ENCODE measurements around the gene PAPOLA. TPM values are rescaled to one million over a fixed set of nuclear protein-coding genes. Genes with fewer than 3 reads are reported as not detected.

PAPOLA gene
- total RNA-seq, 2 experiments from 2014 or later, result 99.3 to 197 TPM

DNA sequence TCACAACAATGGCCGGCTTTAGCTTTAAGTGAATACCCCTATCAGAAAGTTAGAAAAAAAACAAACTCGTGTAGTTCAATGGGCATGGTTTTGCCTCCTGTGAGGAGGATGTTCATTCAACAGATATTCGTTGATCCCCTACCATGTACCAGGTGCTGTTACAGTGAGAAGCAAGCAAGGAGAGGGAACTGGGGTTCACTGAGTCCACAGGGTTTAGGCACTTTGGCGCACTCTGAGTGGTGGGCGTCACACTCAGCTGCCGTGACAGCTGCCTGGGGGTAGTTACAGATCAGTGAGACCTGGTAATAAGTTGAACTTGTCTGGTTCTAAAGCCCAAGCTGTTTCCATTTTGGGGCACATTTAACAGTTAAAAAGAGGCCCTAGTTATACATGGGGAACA, 74.2 kb downstream of the PAPOLA start:
- H3K27ac ChIP-seq (ENCODE audit: low read depth, low read length, poor library complexity, severe bottlenecking), result peak overlapping the region; percentile 21

DNA sequence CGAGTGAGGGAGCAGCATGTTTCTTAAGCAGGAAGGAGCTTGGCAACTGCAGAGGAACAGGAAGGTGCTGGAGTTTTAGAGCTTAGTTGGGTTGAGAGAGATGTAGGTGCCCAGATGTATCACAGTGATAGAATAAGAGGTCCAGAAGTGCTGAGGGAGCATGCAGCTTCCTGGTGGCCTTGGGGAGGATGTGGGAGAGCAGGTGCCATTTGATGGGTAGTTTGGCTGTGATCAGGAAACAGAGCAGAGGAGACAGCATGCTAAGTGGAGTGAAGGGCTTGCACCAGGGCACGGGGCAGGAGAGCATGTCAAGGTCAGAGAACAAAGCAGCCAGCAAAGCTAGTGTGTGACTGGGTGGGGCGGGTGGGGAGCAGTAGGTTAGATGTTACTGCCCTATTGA, 74.8 kb downstream of the PAPOLA start:
- ChIA-PET POLR2A (interaction anchor here (1.0 to 1.5 kb wide), 2 partner anchors 9 to 23 kb away, joined by 3 to 4 read pairs; no protein-coding TSS in a partner anchor), CTCF (ENCODE audit: unreplicated experiment) (no interaction called here)
- peaks cover 12% of the 10 kb centered on the region; the same call in 1 of the 2 replicates for H3K36me3 ChIP-seq (ENCODE audit: insufficient read depth, low read length)
- no peak overlapping the region for H3K4me2 ChIP-seq (ENCODE audit: low read length)
- H3K79me2 ChIP-seq (ENCODE audit: insufficient read depth, low read depth, low read length), result no peaks in the 10 kb centered on the region
- no peaks in the 10 kb centered on the region for H3K9me3 ChIP-seq (ENCODE audit: low read length)
- peak overlapping the region; percentile 21 for H3K27ac ChIP-seq (ENCODE audit: low read depth, low read length, poor library complexity, severe bottlenecking)
- DNase-seq (ENCODE audit: low spot score), result peak; percentile 33
- intact Hi-C loops (cut with micrococcal nuclease; ENCODE audit: unreplicated experiment), result no loop called here
- no peaks in the 10 kb centered on the region for H3K9me2 ChIP-seq (ENCODE audit: insufficient read depth, low read length)
- H4K20me1 ChIP-seq (ENCODE audit: insufficient read depth, low read length), result 0 out of 2 replicates have a peak, but pooled peaks cover 10% of the 10 kb centered on the region
- no TSS peak for BruUV-seq (replicated peaks)
- H2AFZ ChIP-seq (ENCODE audit: low read length), result no peak overlapping the region
- no peak overlapping the region for H3K4me3 ChIP-seq (ENCODE audit: low read depth, low read length, poor library complexity, severe bottlenecking)
- TF ChIP-seq, protein P1, sequence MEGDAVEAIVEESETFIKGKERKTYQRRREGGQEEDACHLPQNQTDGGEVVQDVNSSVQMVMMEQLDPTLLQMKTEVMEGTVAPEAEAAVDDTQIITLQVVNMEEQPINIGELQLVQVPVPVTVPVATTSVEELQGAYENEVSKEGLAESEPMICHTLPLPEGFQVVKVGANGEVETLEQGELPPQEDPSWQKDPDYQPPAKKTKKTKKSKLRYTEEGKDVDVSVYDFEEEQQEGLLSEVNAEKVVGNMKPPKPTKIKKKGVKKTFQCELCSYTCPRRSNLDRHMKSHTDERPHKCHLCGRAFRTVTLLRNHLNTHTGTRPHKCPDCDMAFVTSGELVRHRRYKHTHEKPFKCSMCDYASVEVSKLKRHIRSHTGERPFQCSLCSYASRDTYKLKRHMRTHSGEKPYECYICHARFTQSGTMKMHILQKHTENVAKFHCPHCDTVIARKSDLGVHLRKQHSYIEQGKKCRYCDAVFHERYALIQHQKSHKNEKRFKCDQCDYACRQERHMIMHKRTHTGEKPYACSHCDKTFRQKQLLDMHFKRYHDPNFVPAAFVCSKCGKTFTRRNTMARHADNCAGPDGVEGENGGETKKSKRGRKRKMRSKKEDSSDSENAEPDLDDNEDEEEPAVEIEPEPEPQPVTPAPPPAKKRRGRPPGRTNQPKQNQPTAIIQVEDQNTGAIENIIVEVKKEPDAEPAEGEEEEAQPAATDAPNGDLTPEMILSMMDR (conservative IDR thresholded peaks at IDR 0.05; ENCODE audit: low read length), result no peak
- no peak for TF ChIP-seq EZH2phosphoT487 (IDR thresholded peaks at IDR 0.05; ENCODE audit: borderline replicate concordance, low read depth, low read length)
- H3K4me1 ChIP-seq (ENCODE audit: insufficient read depth, low read length, poor library complexity, severe bottlenecking), result peaks cover 12% of the 10 kb centered on the region

More for the DNA sequence above, 74.2 kb downstream of the PAPOLA start:
- Histone ChIP-seq H3K9me3 (ENCODE audit: low read length) (no peaks in the 10 kb centered on the region), H3K4me3 (ENCODE audit: low read depth, low read length, poor library complexity, severe bottlenecking) (no peak overlapping the region), H3K79me2 (ENCODE audit: insufficient read depth, low read depth, low read length) (no peaks in the 10 kb centered on the region), H3K4me1 (ENCODE audit: insufficient read depth, low read length, poor library complexity, severe bottlenecking) (peaks cover 12% of the 10 kb centered on the region), H4K20me1 (ENCODE audit: insufficient read depth, low read length) (0 out of 2 replicates have a peak, but pooled peaks cover 10% of the 10 kb centered on the region), H2AFZ (ENCODE audit: low read length) (no peak overlapping the region), H3K4me2 (ENCODE audit: low read length) (no peak overlapping the region), H3K36me3 (ENCODE audit: insufficient read depth, low read length) (peaks cover 17% of the 10 kb centered on the region; the same call in 1 of the 2 replicates), H3K9me2 (ENCODE audit: insufficient read depth, low read length) (no peaks in the 10 kb centered on the region)
- peak; percentile 55 for DNase-seq (ENCODE audit: low spot score)
- ChIA-PET CTCF (ENCODE audit: unreplicated experiment) (no interaction called here), POLR2A (interaction anchor here (0.5 to 1.6 kb wide), 5 partner anchors 8 to 217 kb away, joined by 3 to 4 read pairs (median 3); no protein-coding TSS in a partner anchor)
- BruUV-seq (replicated peaks), result no TSS peak
- no peak for TF ChIP-seq EZH2phosphoT487 (IDR thresholded peaks at IDR 0.05; ENCODE audit: borderline replicate concordance, low read depth, low read length)
- TF ChIP-seq, protein P1 (conservative IDR thresholded peaks at IDR 0.05; ENCODE audit: low read length), result no peak
- intact Hi-C loops (cut with micrococcal nuclease; ENCODE audit: unreplicated experiment), result no loop called here

DNA sequence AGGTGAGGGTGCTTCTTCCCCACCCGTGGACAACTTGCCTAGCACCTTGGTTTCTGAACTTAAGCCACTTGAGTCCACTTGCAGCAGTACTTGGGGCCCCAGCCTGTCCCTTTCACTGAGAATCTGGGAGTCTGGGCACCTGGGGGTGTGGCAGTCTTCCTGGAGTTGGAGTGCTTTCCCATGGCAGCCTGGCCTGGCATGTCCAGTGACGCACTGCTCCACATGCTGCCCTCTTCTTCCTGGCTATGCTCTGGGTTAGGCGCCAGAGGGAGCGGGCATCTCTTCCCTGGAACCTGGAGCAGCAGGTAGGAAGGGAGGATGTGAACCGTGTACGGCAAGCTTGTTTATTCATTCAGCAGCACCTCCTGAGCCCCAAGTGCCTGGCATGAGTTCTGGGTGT, 76.4 kb downstream of the PAPOLA start:
- BruUV-seq (replicated peaks), result no TSS peak
- Histone ChIP-seq H3K36me3 (ENCODE audit: insufficient read depth, low read length) (no peaks in the 10 kb centered on the region), H4K20me1 (ENCODE audit: insufficient read depth, low read length) (peaks cover 10% of the 10 kb centered on the region; the same call in 1 of the 2 replicates), H3K79me2 (ENCODE audit: insufficient read depth, low read depth, low read length) (no peaks in the 10 kb centered on the region), H3K4me1 (ENCODE audit: insufficient read depth, low read length, poor library complexity, severe bottlenecking) (peaks cover 12% of the 10 kb centered on the region), H3K4me3 (ENCODE audit: low read depth, low read length, poor library complexity, severe bottlenecking) (no peak overlapping the region), H3K9me2 (ENCODE audit: insufficient read depth, low read length) (no peaks in the 10 kb centered on the region), H2AFZ (ENCODE audit: low read length) (no peak overlapping the region), H3K4me2 (ENCODE audit: low read length) (no peak overlapping the region), H3K9me3 (ENCODE audit: low read length) (no peaks in the 10 kb centered on the region), H3K27ac (ENCODE audit: low read depth, low read length, poor library complexity, severe bottlenecking) (no peak overlapping the region)
- no peak for DNase-seq (ENCODE audit: low spot score)
- intact Hi-C loops (cut with micrococcal nuclease; ENCODE audit: unreplicated experiment), result no loop called here
- ChIA-PET POLR2A (no interaction called here), CTCF (ENCODE audit: unreplicated experiment) (no interaction called here)
- TF ChIP-seq, protein P1 (conservative IDR thresholded peaks at IDR 0.05; ENCODE audit: low read length), result no peak
- TF ChIP-seq EZH2phosphoT487 (IDR thresholded peaks at IDR 0.05; ENCODE audit: borderline replicate concordance, low read depth, low read length), result no peak
